GM19238 (cell line): Measurements from ENCODE around the gene ADAMTS4.

ENCODE experiments used
- DNase-seq: peaks from one replicate; pipeline ENCODE4 v3.0.0; 2011; ENCODE audit warnings: low spot score; ENCODE audit not compliant: insufficient read length

Gene ADAMTS4

DNA sequence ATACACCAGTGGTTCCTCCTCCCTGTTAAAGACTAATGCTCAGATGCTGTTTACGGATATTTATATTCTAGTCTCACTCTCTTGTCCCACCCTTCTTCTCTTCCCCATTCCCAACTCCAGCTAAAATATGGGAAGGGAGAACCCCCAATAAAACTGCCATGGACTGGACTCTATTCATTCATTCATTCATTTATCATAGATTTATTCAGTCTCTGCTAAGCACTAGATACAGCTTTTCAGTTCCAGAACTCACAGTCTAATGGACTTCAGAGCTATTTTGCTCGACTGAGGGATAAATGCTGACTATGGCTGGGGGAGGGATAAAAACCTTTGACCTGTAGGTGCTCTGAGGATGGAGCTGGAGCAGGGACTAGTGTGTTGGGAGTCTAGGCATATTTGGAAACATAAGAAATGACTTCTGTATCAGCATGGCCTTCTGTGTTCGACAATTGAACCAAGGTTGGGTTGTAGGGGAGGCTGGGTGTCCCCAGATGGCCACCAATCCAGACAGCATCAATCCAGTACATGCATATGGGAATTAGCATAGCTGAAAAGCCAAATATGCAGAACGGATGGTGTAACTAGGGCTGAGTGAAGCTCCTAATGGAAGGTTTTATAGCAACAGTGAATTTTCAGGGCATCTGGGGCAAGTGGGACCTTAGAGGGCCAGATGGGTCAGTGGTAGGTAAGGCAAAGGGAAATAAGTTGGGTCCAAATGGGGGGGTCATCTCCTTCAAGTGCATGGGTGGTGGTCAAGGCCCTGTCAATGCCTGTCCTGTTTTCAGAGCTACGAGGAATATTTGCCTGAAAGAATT is 20.4 kb upstream of the ADAMTS4 start:
- no peak for DNase-seq

DNA sequence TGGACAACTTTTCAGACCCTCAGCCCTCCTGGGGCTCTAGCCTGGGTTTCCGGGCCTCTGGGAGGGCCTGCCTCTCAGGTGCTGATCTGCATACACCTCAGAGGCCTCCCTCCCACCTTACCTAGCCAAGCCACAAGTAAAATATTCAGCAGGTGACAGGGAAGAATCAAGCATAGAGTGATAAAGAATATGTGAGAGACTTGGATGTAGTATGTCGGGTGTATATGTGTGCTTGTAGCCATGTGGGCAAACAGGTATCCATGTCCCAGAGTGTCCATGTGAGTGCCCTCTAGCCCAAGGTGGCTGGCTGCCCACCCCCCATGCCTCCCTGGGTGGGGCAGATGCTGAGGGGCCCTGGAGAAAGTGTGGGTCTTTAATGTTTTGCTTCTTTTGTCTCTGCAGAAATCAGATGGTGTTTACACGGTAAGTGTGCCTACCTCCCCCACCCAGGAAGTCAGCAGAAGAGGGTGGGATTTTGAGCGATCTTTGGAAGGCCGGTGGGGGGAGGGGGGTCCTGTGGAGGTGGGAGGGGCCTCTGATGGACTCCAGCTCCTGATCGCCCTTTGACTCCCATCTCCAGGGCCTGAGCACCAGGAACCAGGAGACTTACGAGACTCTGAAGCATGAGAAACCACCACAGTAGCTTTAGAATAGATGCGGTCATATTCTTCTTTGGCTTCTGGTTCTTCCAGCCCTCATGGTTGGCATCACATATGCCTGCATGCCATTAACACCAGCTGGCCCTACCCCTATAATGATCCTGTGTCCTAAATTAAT is 19.6 kb upstream of the ADAMTS4 start:
- no peak for DNase-seq

DNA sequence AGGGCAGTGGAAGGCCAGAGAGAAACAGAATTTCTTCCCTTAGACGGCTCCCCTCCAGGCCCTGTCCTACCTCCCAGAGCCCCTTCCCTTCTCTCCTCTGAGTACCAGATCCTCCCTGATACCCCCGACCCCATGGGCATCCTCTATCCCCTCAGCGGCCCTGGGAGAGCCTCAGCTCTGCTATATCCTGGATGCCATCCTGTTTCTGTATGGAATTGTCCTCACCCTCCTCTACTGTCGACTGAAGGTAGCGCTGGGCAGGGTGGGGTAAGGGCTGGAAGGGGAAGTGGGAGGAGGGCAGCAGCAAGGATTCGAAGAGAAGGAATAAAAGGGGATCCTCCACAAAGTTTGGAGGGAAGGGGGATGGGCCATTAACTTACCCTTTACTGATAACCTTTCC is 19.0 kb upstream of the ADAMTS4 start:
- no peak for DNase-seq

DNA sequence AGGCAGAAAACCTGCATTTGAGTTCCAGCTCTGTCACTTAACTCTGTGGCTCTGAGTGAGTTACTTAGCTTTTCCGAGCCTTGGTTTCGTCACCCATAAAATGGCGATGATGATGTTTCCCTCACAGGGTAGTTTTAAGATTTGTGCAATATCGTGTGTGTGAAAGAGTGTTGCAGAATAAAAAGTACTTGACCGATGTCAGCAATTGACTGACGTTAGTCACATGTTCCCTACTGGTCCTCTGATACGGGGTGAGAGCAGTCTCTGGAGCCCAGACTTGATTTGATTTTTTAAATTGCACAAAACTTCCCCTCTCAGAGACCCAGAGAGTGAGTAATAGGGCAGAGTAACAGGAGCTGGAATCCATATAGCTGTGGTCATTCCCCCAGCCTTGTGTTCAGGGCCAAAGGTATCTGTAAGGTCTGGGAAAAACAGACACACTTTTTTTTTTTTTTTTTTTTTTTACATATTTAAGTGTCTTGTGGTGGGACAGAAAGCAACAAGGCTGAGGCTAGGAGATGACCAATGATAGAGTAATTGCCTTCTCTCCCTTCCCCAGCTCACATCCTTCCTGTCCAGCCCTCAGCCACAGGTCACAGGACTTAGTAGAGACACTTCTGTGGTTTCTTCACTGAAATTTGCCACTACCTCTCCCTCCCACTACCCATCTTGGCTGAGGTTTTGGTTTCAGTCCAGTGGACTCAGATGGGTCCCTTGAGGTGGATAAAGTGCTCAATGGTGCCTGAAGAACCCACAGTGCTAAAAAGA is 18.3 kb upstream of the ADAMTS4 start:
- peak; percentile 36 for DNase-seq

DNA sequence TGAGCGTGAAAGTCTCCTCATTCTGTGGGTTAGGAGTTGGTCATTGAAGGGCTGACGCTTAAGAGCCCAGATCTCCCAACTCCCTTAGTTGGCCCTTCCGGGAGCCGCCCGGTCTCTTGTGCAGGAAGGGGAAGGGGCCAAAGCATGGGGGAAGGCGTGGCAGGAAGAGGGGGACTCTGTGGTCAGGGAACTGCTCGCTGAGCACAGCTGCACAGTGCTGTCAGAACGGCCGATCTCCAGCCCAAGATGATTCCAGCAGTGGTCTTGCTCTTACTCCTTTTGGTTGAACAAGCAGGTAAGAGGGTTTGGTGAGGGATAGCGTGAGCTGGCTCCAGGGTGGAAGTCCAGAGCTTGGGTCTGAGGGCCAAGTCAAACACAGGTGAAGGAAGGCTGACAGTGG is 16.2 kb upstream of the ADAMTS4 start, which contains the start of gene FCER1G:
FCER1G (plus strand) TSS at position 220 of the 400 bp plus-strand sequence; CDS start at position 247, 27 bp downstream.
- no peak for DNase-seq

DNA sequence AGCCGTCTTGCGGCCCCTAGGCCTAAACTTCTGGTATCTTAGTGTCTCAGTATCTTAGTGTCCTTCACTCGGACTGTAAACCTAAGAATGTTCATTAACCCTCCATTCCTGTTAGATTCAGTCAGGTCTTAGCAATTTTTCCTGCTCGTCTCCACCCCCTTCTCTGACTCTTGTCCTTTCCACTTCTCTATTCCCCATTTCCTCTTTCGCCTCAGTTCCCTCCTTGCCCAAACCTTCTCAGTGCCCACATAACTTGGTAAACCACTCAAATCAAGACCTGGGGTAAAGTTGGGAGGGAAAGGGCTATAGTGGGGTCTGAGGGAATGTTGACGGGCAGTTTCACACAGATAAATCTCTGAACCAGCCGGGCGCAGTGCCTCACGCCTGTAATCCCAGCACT is 15.5 kb upstream of the ADAMTS4 start:
- DNase-seq = no peak

DNA sequence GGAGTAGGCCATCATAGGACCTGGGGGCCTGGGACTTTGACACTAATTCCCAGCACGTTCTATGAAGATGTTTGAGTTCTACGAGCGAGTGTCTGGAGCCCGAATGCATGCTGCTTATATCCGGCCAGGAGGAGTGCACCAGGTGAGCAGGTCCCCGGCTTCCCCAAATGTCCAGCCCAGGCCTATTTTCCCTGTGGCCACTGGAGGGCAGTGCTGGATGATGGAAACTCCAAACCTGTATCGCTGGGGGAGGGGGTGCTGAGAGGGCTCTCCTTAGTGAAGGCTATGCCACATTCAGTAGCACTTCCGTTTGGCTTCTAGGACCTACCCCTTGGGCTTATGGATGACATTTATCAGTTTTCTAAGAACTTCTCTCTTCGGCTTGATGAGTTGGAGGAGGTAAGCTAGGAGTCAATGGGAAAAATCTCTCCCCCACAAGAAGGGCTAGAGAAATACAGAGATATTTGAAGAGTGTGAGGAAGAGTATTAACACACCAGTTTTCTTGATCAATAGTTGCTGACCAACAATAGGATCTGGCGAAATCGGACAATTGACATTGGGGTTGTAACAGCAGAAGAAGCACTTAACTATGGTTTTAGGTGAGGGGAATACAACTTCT is 11.0 kb upstream of the ADAMTS4 start:
- DNase-seq = peak; percentile 63

DNA sequence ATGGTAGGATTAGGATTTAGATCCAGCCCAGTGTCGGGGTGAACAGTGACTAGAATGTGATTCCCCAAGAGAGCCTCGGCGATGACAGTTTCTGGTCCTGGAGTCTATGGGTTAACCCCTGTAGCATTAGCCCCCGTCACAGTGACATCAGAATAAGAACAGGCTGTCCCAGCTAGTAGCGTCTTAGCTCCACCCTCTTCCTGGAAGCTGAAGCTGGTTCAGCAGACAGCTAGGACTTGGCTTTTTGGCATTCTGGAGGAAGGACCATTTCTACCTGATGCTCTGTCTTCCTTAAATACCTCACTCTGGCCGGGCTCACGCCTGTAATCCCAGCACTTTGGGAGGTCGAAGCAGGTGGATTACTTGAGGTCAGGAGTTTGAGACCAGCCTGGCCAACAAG is 8.3 kb upstream of the ADAMTS4 start:
- DNase-seq = no peak

DNA sequence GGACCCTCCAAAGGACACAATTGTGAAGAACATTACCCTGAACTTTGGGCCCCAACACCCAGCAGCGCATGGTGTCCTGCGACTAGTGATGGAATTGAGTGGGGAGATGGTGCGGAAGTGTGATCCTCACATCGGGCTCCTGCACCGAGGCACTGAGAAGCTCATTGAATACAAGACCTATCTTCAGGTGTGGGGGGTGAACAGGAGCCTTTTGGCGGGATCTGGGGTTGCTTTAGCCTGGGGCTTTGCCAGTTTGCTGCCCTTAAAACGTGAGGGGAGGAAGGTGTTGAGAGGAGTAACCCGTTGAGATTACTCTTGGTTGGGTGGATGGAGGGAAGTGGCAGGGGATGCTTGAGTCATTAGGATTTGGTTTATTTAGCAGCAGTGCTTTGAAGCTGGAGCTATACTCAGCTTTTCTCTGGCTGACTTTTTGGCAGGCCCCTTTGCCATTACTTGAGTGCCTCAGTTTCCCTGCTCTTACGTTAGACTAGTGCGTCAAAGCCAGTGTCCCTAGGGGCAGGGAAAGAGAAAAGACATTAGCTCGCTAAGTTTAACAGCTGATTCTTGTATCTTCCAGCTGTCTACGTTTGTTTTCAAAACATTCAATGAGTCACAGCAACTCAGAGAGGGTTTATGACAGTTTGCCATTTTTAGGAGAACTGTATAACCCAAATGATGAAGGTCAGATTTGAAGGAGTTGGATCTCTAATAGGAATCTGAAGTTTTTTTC is 7.7 kb upstream of the ADAMTS4 start:
- DNase-seq = no peak

DNA sequence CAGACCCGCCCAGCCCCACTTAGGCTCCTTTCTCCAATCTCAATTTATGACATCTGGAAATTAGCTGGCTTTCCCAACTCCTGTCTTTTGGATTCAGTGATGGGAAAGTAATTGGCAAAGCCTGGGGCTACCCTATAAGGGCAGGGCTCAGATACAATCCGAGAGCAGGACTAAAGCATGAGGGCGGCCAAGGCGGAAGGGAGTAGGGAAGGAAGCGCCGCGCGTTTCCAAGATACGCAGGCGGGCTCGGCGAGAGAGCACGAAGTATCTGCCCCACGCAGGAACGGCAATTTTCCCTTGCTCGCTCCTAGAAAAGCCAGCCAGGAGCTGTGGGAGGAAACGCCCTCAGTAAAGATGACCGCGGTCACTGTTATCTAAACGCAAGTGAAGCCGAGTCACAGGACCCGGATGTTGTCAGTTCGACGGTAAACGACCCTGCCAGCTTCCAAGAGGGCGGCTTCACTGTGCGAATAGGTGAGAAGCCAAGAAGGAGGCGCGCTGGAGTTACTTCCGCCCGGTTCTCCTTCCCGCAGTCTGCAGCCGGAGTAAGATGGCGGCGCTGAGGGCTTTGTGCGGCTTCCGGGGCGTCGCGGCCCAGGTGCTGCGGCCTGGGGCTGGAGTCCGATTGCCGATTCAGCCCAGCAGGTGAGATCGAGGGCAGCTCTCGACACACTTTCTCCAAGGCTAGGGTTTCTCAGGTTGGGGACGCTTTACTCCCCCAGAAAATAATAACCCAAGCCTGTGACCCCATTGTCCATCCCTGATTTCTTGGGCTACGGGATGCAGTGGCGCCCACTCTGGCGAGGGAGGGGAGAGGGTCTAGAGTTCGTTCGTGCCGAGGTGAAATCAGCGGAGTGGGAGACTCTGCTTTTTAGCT is 3.2 kb upstream of the ADAMTS4 start, which contains the start of gene NDUFS2:
NDUFS2 (plus strand) TSS at position 532 of the 877 bp plus-strand sequence; CDS start at position 551, 19 bp downstream.
- peak; percentile 96 for DNase-seq

DNA sequence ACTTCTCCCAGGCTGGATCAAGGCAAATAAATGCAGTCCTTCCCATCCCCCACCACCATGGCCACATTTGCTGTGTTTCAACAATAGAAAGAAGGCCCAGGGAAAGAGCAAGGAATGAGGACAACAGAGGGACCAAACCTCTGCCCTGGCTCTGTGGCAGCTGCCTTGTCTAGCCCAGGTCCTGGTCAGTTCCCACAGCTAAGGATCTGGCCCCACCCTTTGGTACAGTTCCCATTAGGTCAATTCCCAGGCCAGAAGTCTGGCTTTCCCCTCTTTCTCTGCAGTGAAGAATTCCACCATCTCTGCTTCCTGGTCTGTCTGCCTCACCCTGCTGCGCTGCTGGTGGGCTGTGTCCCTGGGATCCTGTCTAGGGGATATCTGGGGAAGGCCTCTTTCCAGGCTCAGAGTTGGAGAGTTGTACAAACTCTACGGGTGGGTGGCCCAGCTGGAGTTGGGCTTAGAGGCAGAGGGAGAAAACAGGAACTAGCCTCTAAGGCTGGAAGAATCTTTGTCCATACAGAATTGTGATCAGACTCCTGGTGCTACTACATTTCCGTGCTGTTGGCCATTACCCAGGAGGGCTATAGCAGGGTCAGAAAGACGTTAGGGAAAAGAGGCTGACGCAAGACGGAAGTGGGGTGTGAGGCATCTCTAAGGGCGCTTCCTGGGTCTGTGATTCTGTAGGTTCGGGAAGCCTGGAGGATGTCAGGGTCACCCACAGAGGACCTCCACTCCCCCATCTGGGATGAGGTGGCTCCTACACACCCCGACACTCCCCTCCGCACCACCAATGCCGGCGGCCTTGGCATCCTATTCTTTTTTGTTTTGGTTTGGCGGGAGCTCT is 2.4 kb upstream of the ADAMTS4 start:
- DNase-seq = no peak

DNA sequence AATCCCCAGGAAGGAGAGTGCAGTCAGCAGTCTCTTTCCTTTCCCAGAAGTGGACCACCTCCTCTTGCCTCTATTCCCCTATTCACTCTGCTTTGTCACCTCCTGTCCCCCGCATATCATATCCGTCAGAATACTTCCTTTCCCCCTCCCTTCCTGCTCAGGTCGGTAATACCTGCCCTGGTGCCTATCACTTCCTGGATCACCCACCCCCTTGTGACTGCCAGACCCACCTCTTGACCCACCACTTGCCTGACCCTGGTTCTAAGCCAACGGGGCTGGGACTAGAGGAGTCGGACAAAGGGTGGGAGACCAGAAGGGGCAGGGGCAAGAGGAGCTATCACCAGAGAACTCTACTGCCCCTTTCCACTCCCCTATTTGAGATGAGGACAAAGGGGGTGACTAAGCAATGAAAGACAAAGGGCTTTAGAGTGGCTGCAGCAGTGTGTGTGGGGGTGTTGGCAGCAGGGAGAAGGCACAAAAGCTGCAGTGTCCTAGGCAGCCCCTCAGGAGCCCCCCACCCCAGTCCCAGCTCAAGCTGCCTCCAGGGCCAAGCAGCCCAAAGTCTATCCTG is 1.7 kb upstream of the ADAMTS4 start:
- no peak for DNase-seq

DNA sequence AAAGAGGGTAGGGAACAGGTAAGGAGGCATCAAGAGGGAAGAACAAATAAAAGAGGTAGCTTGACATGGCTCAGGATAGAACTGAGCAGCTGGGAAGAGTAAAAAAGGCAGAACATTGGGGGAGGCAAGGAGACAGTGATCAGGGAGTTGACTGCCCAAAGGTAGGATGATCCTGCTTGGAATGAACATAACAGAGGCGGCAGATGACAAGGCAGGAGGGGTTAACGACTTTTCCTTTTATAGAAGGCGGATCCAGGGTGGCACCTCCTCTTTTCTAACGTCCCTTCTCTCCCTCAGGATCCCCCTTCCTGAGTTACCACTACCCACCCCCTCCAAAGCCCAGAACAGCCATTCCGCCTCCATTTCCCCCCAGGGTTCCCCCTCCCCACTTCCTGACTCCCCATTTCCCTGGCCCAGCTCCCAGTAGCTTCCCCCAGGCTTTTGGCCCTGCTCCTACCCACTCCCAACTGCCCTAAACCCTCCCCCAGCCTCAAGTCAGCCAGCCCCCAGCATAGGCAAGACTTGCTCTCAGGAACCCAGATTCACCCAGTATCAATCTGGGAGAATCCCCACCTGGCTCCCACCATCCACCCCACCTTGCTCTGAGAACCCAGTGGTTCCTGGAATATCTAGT is 769 bp upstream of the ADAMTS4 start:
- DNase-seq = no peak

DNA sequence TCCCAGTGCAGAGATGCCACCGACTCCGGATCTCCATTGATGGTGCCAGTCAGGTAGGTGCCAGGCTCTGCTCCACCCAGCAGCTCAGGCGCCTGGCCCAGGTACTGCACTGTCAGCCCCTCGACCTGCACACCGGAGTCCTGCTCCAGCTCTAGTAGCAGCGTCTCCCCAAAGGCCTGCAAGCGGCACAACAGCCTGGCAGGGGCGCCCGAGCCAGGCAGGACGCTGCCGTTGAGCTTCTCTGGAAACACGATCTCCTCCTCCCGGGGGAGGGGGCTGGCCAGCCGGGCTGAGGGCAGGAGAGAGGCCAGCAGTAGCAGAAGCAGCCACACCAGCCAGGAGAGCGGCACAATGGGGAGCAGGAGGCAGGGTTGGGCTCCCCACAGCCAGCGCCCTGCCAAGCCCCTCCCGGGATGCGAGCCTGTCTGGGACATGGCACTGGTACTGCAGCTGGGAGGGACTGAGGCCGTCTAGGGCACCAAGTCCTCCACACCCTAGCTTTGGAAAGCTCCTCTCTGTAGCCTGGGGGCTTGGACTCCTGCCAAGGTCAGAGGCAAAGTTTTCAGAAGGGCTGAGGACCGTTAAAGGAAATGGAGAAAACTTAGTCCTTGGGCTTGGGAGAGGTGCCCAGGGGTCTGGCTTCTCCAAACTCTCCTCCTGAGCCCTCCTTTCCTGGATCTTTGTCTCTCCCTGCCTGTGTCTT is 509 bp downstream of the ADAMTS4 start:
- DNase-seq = no peak

DNA sequence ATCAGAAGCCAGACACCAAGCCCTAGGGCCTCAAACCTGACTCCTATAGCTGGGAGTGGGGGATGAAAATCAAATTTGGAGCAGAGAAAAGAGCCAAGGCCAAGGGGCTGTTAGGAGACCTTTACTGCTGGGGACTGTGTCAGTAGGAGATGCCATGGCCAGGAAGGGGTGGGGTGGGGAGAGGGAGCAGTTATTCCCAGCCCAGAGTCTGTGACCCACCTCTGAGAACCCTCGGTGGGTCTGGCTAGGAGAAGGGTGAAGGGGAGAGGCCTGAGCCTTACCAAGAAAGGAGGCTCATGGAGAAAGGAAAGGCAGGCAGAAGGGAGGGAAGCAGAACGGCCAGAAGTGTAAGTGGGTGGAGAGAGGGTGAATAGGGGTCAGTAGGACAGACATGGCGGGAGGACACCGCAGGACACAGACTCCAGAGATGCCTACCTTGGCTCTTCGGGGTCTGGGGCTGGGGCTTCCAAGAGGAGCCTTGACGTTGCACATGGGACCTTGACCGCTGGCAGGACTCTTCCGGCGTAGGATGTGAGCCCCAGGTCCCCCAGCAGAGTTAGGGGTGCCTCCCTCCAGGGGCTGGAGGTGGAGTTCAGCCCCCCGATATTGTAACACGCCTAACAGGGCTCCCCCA is 1.2 kb downstream of the ADAMTS4 start:
- DNase-seq = no peak

DNA sequence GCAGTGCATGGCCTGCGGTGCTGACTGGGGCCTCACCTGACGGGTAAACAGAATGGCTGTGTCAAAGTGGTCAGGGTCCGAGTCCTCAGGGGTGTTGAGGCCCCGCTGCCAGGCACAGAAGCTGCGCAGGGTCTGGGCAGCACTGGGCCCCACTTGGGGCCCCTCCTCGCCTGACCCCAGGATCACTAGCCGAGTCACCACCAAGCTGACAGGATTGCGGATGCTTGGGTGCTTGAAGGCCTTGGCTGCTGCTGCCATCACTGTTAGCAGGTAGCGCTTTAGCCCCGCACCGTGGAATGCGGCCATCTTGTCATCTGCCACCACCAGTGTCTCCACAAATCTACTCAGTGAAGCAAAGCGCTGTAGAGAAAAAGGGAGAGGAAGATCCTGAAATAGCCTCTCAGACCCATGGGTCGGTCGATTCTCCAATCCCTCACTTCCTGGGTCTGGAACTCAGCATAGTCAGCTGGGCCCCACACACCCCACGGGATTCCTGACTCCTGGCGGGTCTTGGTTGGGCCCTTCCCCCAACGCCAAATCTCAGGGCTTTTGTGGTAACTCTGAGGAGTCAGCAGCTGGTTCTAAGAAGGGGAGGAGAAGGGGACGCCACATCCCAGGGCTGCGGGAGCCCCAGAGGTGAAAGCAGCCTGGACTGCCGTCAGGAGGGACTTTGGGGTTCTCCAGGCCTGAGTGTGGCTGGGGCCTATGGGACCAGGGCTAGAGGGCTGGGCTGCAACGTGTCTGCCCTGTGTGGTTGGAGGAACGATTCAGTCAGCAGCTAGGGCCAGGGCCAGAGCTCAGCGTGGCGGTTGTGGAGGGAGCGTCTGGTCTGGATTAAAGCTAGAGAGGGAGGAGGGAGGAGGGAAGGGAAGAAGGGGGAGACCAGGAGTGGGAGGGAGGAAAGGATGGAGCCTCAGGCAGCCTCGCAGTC is 2.1 kb downstream of the ADAMTS4 start:
- no peak for DNase-seq
